GM03348 (cell line): ENCODE measurements around the gene RNF186.
"Not testable (repeated sequence)": the region's sequence is repeated elsewhere in the genome, so short reads cannot be mapped to it uniquely, and the experiment has no call there.

Experiments
- DNase-seq: peaks from one replicate; pipeline ENCODE4 v3.0.0; 2012; ENCODE audit warnings: low spot score

Gene RNF186

DNA sequence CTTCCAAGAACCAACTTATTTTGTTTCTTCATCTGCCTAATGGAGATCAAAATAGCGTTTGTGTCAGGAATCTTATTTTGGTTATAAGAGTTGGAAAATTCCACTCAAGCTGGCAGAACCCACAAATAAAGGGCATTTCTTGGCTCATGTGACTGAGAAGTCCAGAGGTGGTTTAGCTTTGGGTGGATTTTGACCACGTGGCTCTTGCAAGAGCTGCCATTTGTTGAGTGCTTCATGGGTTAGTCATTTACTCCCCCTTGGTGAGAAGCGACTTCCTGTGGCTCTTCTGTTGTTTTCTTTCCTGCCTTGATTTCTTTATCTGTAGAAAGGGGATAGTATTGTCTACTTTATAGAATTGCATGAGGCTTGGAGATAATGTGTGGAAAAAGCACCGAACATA lies 9.5 kb upstream of the RNF186 start:
- no peak for DNase-seq

DNA sequence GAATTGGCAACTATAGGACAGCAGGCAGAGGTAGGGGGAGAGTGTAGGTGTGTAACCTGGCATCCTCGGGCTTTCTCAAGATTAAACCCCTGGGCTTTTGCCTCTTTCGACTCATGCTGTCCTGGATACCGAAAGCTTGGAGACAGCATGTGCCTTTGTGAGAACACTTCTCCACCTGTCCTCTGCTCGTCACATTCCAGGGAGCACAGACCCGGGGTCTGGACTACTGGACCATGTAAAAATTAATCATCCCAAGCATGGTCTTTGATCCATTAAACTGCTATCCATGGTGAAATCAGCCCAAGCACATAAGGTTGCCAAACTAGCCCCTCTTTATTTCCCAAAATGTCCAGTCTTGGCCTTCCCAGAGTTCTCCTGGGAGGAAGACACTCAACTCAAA lies 9.0 kb upstream of the RNF186 start:
- no peak for DNase-seq

GRCh38 chr1:19819701-19820100 lies 4.6 kb upstream of the RNF186 start:
- DNase-seq = no peak

DNA sequence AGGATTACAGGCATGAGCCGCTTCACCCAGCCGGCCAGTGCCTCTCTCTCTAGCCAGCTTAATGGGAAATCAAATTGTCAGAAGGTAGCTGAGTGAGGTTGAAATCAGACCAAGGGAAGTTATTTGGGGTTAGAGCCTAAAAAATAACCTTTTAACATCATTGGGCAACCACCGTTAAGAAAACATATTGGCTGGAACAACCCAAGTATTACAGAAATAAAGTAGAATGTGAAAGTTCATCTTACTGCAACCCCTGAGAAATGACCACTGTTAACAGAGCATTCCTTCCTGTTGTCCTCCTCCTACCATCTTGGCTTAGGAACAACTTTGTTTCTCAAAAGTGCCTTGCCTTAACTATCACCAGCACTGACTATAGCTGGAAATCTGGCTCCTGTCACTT lies 3.2 kb upstream of the RNF186 start:
- DNase-seq = no peak

DNA sequence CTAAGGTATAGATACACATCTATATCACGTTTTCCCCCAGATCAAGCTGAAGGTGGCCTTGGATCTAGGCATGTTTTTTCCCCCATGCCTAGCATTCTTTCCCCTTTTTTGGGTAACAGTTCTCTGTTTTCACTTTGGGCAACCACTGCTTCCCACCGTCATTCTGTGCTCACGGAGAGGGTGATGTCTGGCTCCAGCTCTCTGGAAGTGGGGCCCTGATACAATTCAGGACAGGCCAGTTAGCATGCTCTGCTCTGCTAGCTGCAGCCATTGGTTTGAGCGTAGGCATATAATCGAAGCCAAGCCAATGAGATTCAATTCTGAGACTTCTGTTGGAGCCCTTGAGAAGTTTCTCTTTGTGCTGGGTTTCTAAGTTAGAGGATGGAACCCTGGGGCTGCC lies 2.1 kb upstream of the RNF186 start:
- DNase-seq = no peak

- not testable (repeated sequence) for DNase-seq
Observed at GRCh38 chr1:19816737-19817086, 1.6 kb upstream of the RNF186 start.

GRCh38 chr1:19815801-19816736 lies 986 bp upstream of the RNF186 start:
- DNase-seq = no peak

DNA sequence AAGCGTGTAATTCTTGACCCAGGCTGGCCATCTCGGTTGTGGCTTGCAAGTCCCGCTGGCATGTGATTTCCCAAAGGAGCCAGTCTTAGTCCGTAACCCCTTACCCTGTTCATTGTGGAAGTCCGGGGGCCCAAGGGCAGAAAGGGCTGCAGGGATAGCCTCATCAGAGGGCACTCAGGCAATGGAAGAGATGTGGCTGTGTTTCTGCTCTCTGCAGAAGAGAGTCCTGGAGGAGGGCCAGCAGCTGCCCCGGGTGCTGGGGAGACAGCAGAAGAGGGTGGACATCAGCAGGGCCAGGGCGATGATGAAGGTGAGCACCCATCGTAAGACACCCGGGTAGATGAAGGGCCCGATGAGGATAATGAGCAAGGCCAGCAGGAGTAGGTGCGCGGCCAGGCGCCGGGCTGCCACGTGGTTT lies 830 bp downstream of the RNF186 start:
- DNase-seq = no peak

GRCh38 chr1:19813643-19813960 lies 1.5 kb downstream of the RNF186 start:
- no peak for DNase-seq

- DNase-seq = no peak
Observed at GRCh38 chr1:19812875-19813642, 2.0 kb downstream of the RNF186 start.

- DNase-seq = peak; percentile 77
Observed at GRCh38 chr1:19811206-19811851, 3.8 kb downstream of the RNF186 start.

DNA sequence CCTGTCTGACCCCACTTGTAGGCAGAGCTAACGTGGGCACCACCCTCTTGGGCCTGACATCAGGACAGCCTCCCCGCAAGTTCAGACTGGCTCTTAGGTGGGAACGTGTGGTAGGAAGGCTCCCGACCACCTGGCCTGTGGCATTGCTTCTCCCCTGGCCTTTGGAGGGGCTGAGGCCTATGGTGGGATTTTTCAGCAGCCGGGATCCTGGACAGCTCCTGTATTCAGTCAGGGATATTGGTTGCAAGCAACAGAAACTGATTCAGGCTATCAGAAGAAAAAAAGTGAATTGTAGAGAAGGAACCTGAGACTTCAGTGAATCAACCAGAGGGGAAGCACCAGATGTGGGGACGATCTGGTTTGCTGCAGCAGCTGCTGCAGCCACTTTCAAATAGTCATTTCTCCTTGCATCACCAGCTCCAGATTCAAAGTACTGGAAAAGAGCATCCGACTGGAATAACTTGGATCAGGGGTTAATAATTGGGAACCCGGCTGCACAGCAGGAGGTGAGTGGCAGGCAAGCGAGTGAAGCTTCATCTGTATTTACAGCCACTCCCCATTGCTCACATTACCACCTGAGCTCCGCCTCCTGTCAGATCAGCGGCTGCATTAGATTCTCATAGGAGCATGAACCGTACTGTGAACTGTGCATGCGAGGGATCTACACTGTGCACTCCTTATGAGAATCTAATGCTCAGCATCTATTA lies 5.9 kb downstream of the RNF186 start:
- no peak for DNase-seq

GRCh38 chr1:19808351-19808750 lies 6.7 kb downstream of the RNF186 start:
- DNase-seq = no peak

GRCh38 chr1:19804831-19805251 lies 10.2 kb downstream of the RNF186 start:
- DNase-seq = no peak

GRCh38 chr1:19802269-19802668 lies 12.8 kb downstream of the RNF186 start:
- DNase-seq = no peak

GRCh38 chr1:19800076-19800804 lies 14.8 kb downstream of the RNF186 start:
- peak; percentile 77 for DNase-seq

DNA sequence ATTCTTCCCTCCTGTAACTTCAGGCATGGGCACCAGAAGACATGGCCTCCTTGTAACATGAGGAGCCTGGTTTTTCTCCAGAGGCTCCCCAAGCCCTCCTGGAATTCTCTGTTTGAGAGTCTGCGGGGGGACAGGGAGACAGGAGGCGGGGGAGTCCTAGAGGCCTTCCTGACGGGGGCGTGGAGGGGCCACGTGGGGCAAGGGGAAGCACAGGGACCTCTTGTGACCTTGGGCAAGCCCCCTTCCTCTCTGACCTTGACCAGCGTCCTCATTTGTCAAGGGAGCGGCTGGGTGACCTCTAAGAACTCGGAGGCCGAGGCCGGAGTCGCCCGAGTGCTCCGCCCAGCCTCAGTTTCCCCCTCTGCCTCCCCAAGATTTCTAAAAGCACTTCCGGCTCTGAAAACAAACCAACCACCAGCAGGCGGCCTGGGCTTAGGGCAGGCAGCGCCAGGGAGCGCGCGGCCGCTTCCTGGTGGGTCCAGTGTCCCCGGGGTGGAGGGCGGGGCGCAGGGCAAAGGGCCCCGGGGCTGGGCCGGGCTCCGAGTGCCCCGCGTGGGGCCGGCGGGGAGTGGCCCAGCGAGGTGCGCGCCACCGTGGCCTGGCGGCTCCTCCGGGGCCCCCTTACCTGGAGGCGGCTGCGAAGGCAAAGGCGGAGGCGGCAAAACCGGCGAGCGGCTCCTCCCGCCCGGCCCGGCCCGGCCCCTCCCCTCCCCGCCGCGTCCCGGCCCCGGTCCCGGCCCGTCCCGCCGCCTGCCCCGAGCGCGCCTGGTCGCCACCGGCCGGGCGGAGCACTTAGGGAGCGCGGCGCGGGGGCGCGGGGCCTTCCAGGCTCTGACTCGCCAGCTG lies 15.6 kb downstream of the RNF186 start, which contains the start of gene TMCO4:
Gene TMCO4, minus strand, starts transcription at position 687 of the 846 bp plus-strand sequence. CDS start 19,158 bp downstream, outside the sequence.
- peak; percentile 89 for DNase-seq

DNA sequence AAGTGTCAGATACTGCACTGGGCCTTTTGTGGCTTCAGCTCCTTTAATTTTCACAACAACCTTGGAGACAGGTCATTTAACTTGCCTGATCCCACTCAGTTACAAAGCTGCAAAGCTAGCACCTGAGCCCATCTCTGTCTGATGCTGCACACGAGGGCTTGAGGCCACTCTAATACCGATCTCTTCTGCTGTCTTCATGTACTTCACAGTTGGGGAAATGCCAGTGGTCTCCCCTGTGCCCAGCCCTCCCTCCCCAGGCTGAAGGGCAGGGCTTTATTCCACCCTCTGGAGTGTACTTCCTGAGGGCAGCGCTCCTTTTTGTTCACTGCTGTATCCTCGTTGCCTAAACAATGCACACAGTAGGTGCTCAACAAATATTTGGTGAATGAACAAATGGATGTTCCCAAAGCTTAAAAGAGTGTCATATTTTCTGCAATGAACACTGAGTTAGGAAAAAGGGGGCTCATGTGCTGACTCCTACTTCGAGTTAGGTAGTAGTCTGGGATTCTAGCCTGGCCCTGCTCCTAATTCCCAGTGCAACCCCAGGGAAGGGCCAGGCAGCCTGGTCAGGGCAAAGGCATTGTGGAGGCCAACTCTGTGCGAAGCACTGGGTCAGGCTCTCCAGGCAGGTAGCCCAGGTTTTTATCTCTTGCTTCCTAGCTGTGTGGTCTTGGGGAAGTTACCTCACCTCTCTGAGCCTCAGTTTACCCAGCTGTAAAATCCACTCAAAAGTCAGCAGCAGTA lies 16.4 kb downstream of the RNF186 start:
- no peak for DNase-seq

DNA sequence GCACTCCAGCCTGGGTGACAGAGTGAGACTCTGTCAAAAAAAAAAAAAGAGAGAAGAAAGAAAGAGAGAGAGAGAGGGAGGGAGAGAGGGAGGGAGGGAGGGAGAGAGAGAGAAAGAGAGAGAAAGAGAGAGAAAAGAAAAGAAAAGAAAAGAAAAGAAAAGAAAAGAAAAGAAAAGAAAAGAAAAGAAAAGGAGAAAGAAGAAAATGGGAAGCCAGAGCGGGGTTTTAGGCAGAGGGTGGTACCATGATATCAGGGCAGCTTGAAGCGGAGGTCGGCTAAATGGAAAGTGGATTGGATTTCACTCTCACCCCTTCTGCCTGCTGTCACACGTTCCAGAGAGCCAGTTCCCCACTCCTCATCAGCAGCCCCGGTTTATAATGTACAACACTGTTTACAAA lies 17.3 kb downstream of the RNF186 start:
- DNase-seq = no peak

DNA sequence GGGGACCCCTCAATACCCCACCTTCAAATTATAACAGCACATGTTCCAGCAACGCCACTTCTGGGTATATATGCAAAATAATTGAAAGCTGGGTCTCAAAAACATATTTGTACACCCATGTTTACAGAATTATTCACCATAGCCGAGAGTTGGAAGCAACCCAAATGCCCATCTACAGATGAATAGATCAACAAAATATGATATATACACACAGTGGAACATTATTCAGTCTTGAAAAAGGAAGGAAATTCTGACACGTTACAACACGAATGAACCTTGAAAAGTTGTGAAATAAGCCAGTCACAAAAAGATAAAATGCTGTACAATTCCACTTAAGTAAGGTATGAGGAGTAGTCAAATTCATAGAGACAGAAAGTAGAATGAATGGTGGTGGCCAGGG lies 20.5 kb downstream of the RNF186 start:
- no peak for DNase-seq
